Measurements from ENCODE around the gene GHSR.

DNA sequence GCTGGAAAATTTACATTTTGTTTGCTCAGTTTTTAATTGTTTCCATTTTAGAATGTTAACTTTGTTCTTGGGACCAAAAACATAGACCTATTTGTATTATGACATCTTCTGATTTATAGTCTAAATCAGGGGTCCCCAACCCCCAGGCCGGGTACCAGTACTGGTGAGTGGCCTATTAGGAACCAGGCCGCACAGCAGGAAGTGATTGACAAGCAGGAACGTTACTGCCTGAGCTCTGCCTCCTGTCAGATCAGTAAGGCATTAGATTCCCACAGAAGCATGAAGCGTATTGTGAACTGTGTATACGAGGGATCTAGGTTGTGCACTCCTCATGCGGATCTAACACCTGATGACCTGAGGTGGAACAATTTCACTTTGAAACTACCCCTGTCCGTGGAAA is 51.9 kb downstream of the GHSR start:
- no peak for TF ChIP-seq POLR2A (IDR thresholded peaks at IDR 0.05; ENCODE audit: low read length)
- no peak for TF ChIP-seq GATA1 (IDR thresholded peaks at IDR 0.05; ENCODE audit: low read depth, low read length)

All from erythroblast (primary cell).